H1 (cell line): ENCODE data around the gene TSPAN1. TPM values are rescaled to one million over a fixed set of nuclear protein-coding genes. Genes with fewer than 3 reads are reported as not detected.

Experiments
- CTCF ChIA-PET: fragments of 300-600 bp; sonication (Branson Sonifier 250); formaldehyde crosslinking; loops from one replicate; lab custom pipeline; 2021; ENCODE audit not compliant: partially characterized antibody; lab: Charles Lee
- POLR2A ChIA-PET: fragments of 300-600 bp; sonication (Branson Sonifier 250); formaldehyde crosslinking; loops from one replicate; lab custom pipeline; 2021; ENCODE audit warnings: inconsistent platforms; ENCODE audit not compliant: partially characterized antibody; lab: Charles Lee
- DNase-seq, 2 experiments: peaks; one replicate each; pipeline versions ENCODE4 v3.0.0 to v3.0.0-alpha.2; 2010 to 2022; ENCODE audit warnings: low spot score in 2 of 2, low read depth in 1 of 2, mixed read lengths in 1 of 2
- FAIRE-seq: peaks from 2 replicates; lab custom pipeline; 2011; peaks lifted over from hg19 to GRCh38; lab: Jason Lieb, UNC
- H2AFZ ChIP-seq: 2 replicates; pipeline ENCODE4 v1.8.1; 2012; ENCODE audit warnings: low read length, inconsistent platforms
- H2AK5ac ChIP-seq: 2 replicates; pipeline ENCODE4 v1.6.1; 2013; ENCODE audit warnings: low read depth, low read length
- H2BK120ac ChIP-seq: replicated peaks from 2 replicates; pipeline ENCODE3; 2013; ENCODE audit warnings: low read depth, low read length, inconsistent platforms
- H2BK12ac ChIP-seq: 2 replicates; pipeline ENCODE4 v1.6.1; 2013; ENCODE audit warnings: low read depth, low read length
- H2BK15ac ChIP-seq: 2 replicates; pipeline ENCODE4 v1.6.1; 2013; ENCODE audit warnings: low read length
- H2BK20ac ChIP-seq: 2 replicates; pipeline ENCODE4 v1.6.1; 2013; ENCODE audit warnings: low read length
- H2BK5ac ChIP-seq: 2 replicates; pipeline ENCODE4 v1.6.1; 2013; ENCODE audit warnings: low read depth, low read length
- H3K14ac ChIP-seq: 2 replicates; pipeline ENCODE4 v1.6.1; 2013; ENCODE audit warnings: inconsistent platforms; ENCODE audit not compliant: insufficient read length
- H3K18ac ChIP-seq: 2 replicates; pipeline ENCODE4 v1.6.1; 2013; ENCODE audit warnings: low read length; ENCODE audit errors: extremely low read depth
- H3K23ac ChIP-seq: 2 replicates; pipeline ENCODE4 v1.6.1; 2013; ENCODE audit warnings: inconsistent platforms; ENCODE audit not compliant: insufficient read length
- H3K23me2 ChIP-seq: 2 replicates; pipeline ENCODE4 v1.6.1; 2013; ENCODE audit warnings: low read depth, low read length
- H3K27ac ChIP-seq: 2 replicates; pipeline ENCODE4 v1.6.1; 2011; ENCODE audit warnings: low read depth, low read length, inconsistent platforms
- H3K27me3 ChIP-seq, 4 experiments: replicated peaks in 1 of 4; 1 replicate in 1 of 4; 2 replicates in 3 of 4; pipeline versions ENCODE4 v1.6.1 to v1.8.1; 2011 to 2013; ENCODE audit warnings: low read length in 3 of 4, mild to moderate bottlenecking in 3 of 4, inconsistent platforms in 2 of 4, mixed read lengths in 2 of 4, moderate library complexity in 1 of 4; ENCODE audit not compliant: control insufficient read depth in 3 of 4, insufficient read depth in 3 of 4; ENCODE audit errors: extremely low read depth in 1 of 4
- H3K36me3 ChIP-seq, 4 experiments: 2 replicates each; pipeline versions ENCODE4 v1.6.1 to v1.8.1; 2011 to 2013; ENCODE audit warnings: mild to moderate bottlenecking in 4 of 4, low read length in 3 of 4, moderate library complexity in 2 of 4, control low read depth in 1 of 4, inconsistent platforms in 1 of 4; ENCODE audit not compliant: insufficient read depth in 4 of 4, control insufficient read depth in 2 of 4
- H3K4ac ChIP-seq: replicated peaks from 2 replicates; pipeline ENCODE3; 2013; ENCODE audit warnings: low read length, low read depth, mixed read lengths, inconsistent platforms; ENCODE audit not compliant: insufficient read length
- H3K4me1 ChIP-seq, 4 experiments: replicated peaks in 1 of 4; 1 replicate in 1 of 4; 2 replicates in 3 of 4; pipeline versions ENCODE4 v1.6.1 to v1.8.1; 2011 to 2013; ENCODE audit warnings: low read length in 3 of 4, inconsistent platforms in 2 of 4, mixed read lengths in 1 of 4; ENCODE audit not compliant: insufficient read depth in 4 of 4, control insufficient read depth in 3 of 4
- H3K4me2 ChIP-seq, 2 experiments: 2 replicates each; pipeline versions ENCODE4 v1.6.1 to v1.8.1; 2011 to 2013; ENCODE audit warnings: low read depth in 2 of 2, low read length in 2 of 2, control low read depth in 1 of 2, inconsistent platforms in 1 of 2, mild to moderate bottlenecking in 1 of 2; ENCODE audit not compliant: insufficient read depth in 1 of 2
- H3K4me3 ChIP-seq, 4 experiments: fragments of 200-600, 300-600 bp in 1 of 4; sonication (generic), shearing (Covaris generic), sonication (Bioruptor Twin) in 1 of 4; 2 replicates each; pipeline versions ENCODE4 v1.5.1 to v1.8.1; 2011 to 2016; ENCODE audit warnings: low read length in 4 of 4, low read depth in 3 of 4, control low read depth in 2 of 4, inconsistent platforms in 2 of 4, mild to moderate bottlenecking in 2 of 4, mixed read lengths in 1 of 4, moderate library complexity in 1 of 4; ENCODE audit not compliant: insufficient read depth in 2 of 4; ENCODE audit errors: extremely low read depth in 1 of 4
- H3K56ac ChIP-seq: replicated peaks from 2 replicates; pipeline ENCODE3; 2013; ENCODE audit warnings: low read depth, mild to moderate bottlenecking, mixed read lengths, low read length, inconsistent platforms; ENCODE audit not compliant: insufficient read length
- H3K79me1 ChIP-seq: 2 replicates; pipeline ENCODE4 v1.6.1; 2013; ENCODE audit warnings: low read depth, low read length, control low read depth
- H3K79me2 ChIP-seq, 2 experiments: 2 replicates each; pipeline versions ENCODE4 v1.6.1 to v1.8.1; 2012 to 2013; ENCODE audit warnings: low read length in 2 of 2, mild to moderate bottlenecking in 2 of 2, inconsistent platforms in 1 of 2; ENCODE audit not compliant: insufficient read depth in 2 of 2, control insufficient read depth in 1 of 2
- H3K9ac ChIP-seq, 4 experiments: replicated peaks in 1 of 4; 1 replicate in 1 of 4; 2 replicates in 3 of 4; pipeline versions ENCODE4 v1.6.1 to v1.8.1; 2011 to 2013; ENCODE audit warnings: low read depth in 3 of 4, low read length in 3 of 4, control low read depth in 2 of 4, mild to moderate bottlenecking in 2 of 4, moderate library complexity in 2 of 4, inconsistent platforms in 1 of 4; ENCODE audit errors: extremely low read depth in 1 of 4
- H3K9me3 ChIP-seq, 2 experiments: 2 replicates each; pipeline versions ENCODE4 v1.6.1 to v1.8.1; 2012 to 2013; ENCODE audit warnings: mild to moderate bottlenecking in 2 of 2, moderate library complexity in 2 of 2, control low read depth in 1 of 2, inconsistent platforms in 1 of 2, low read depth in 1 of 2, low read length in 1 of 2, mixed read lengths in 1 of 2; ENCODE audit not compliant: insufficient read depth in 2 of 2
- H4K20me1 ChIP-seq, 2 experiments: replicated peaks in 1 of 2; 2 replicates each; pipeline versions ENCODE3 to v1.8.1; 2011 to 2013; ENCODE audit warnings: inconsistent platforms in 2 of 2, low read length in 2 of 2, mild to moderate bottlenecking in 1 of 2; ENCODE audit not compliant: insufficient read depth in 2 of 2, control insufficient read depth in 1 of 2
- H4K5ac ChIP-seq: 2 replicates; pipeline ENCODE4 v1.6.1; 2013; ENCODE audit warnings: low read length, low read depth, mixed read lengths, inconsistent platforms; ENCODE audit not compliant: insufficient read length
- H4K8ac ChIP-seq: 2 replicates; pipeline ENCODE4 v1.8.0; 2013; ENCODE audit warnings: mild to moderate bottlenecking, moderate library complexity, low read length, inconsistent platforms; ENCODE audit not compliant: insufficient read depth; ENCODE audit errors: extremely low read depth
- H4K91ac ChIP-seq: replicated peaks from 2 replicates; pipeline ENCODE3; 2013; ENCODE audit warnings: low read length, mixed read lengths, inconsistent platforms; ENCODE audit not compliant: insufficient read length
- BRCA1 ChIP-seq: IDR thresholded peaks from 2 replicates; pipeline ENCODE4 v1.6.1; 2012; ENCODE audit warnings: low read depth, low read length, improper control_type of control experiment
- CBX5 ChIP-seq: fragments of 300-800, 300-1000 bp; sonication (generic); IDR thresholded peaks from 2 replicates; pipeline ENCODE4 v1.7.1; 2016; ENCODE audit warnings: antibody characterized with exemption, low read length, low read depth
- CBX8 ChIP-seq: fragments of 300-800, 300-1000 bp; sonication (generic); IDR thresholded peaks from 2 replicates; pipeline ENCODE4 v1.7.1; 2016; ENCODE audit warnings: low read depth, low read length, borderline replicate concordance
- CHD2 ChIP-seq: IDR thresholded peaks from 2 replicates; pipeline ENCODE4 v1.6.1; 2012; ENCODE audit warnings: low read length, improper control_type of control experiment
- E2F6 ChIP-seq: IDR thresholded peaks from 2 replicates; pipeline ENCODE4 v1.6.1; 2012; ENCODE audit warnings: inconsistent platforms
- FOSL1 ChIP-seq: IDR thresholded peaks from 2 replicates; pipeline ENCODE4 v1.6.1; 2011; ENCODE audit warnings: mild to moderate bottlenecking, low read depth, low read length, moderate library complexity; ENCODE audit not compliant: insufficient read depth
- MAFK ChIP-seq: IDR thresholded peaks from 2 replicates; pipeline ENCODE4 v1.6.1; 2012; ENCODE audit warnings: low read depth, mild to moderate bottlenecking, improper control_type of control experiment, low read length
- POLR2A ChIP-seq, 2 experiments: IDR thresholded peaks; 1 replicate in 1 of 2; 2 replicates in 1 of 2; pipeline ENCODE4 v1.6.1; 2011; ENCODE audit warnings: low read depth in 2 of 2, low read length in 2 of 2, mild to moderate bottlenecking in 2 of 2; ENCODE audit errors: control extremely low read depth in 1 of 2
- RBBP5 ChIP-seq: IDR thresholded peaks from 2 replicates; pipeline ENCODE4 v1.7.1; 2012; ENCODE audit warnings: low read depth, mild to moderate bottlenecking, inconsistent platforms, low read length, moderate library complexity, borderline replicate concordance
- SIX5 ChIP-seq: IDR thresholded peaks from 2 replicates; pipeline ENCODE4 v1.6.1; 2011; ENCODE audit warnings: mild to moderate bottlenecking, low read depth, low read length
- SUZ12 ChIP-seq: fragments of 200-600 bp; sonication (generic); IDR thresholded peaks from 2 replicates; pipeline ENCODE4 v1.6.1; 2012; ENCODE audit warnings: mild to moderate bottlenecking, inconsistent platforms, low read length, moderate library complexity, mixed read lengths
- TAF1 ChIP-seq: IDR thresholded peaks from 2 replicates; pipeline ENCODE4 v1.6.1; 2011; ENCODE audit warnings: mild to moderate bottlenecking, low read depth, low read length
- TEAD4 ChIP-seq: IDR thresholded peaks from 2 replicates; pipeline ENCODE4 v1.6.1; 2012; ENCODE audit warnings: low read depth, low read length, inconsistent platforms, mixed read lengths
- USF2 ChIP-seq: IDR thresholded peaks from 2 replicates; pipeline ENCODE4 v1.6.1; 2011; ENCODE audit warnings: low read length, improper control_type of control experiment
- WGBS, 2 experiments: shearing (Covaris generic) in 1 of 2; methylation state at CpG; one replicate each; pipeline versions ENCODE4 v1.1.6 to v1.1.7; 2013 to 2015; ENCODE audit warnings: low lambda C conversion rate in 2 of 2, mixed read lengths in 2 of 2, inconsistent platforms in 1 of 2, low coverage in 1 of 2, missing lambda C conversion rate in 1 of 2; ENCODE audit not compliant: insufficient replicate concordance in 2 of 2, insufficient coverage in 1 of 2, insufficient read length in 1 of 2; ENCODE audit errors: extremely low coverage in 1 of 2, missing lambda C conversion rate in 1 of 2; 5-methylcytosine and 5-hydroxymethylcytosine counted together
- polyA plus RNA-seq, 7 experiments: library from polyadenylated mRNA; depleted of rRNA in 3 of 7; stranded (reverse) in 5 of 7; unstranded in 2 of 7; fragments of >200 nt in 5 of 7; fragments of 200-250 nt in 2 of 7; gene quantifications; 1 replicate in 5 of 7; 2 replicates in 1 of 7; 4 replicates in 1 of 7; pipeline versions ENCODE4 v1.2.1 to v1.2.3, GENCODE V29; 2011 to 2013; ENCODE audit warnings: missing spikeins in 2 of 7, mixed read lengths in 2 of 7
- total RNA-seq: library from RNA; stranded (reverse); fragmentation: NEBNext Ultra II Directional; extraction: Animal tissue kit (Norgen Biotek cat#: 25700); gene quantifications from 2 replicates; pipeline ENCODE4 v1.2.1, GENCODE V29; 2021

Gene TSPAN1
- total and polyA plus RNA-seq, 2 of the 8 experiments (the other 6 are each of a cell fraction or from before 2014, with no cell fraction given): 0.05 TPM; not detected in 1

- no peaks in the 10 kb centered on the region; the same call in 1 of the 2 replicates for H3K23me2 ChIP-seq
- H3K56ac ChIP-seq: no peak overlapping the region
- H3K4ac ChIP-seq: no peak overlapping the region
- no peak overlapping the region for H3K4me3 ChIP-seq
- H3K9ac ChIP-seq: no peak overlapping the region
- no peaks in the 10 kb centered on the region for H3K9me3 ChIP-seq
- no peak for FAIRE-seq
- no peaks in the 10 kb centered on the region; a peak in 1 of 4 replicates for H3K79me2 ChIP-seq
- H3K4me1 ChIP-seq: no peaks in the 10 kb centered on the region
- POLR2A ChIA-PET: no interaction called here
- H4K20me1 ChIP-seq: no peaks in the 10 kb centered on the region
- no peak overlapping the region for H2BK120ac ChIP-seq
- no peak overlapping the region for H4K91ac ChIP-seq
- H2BK5ac ChIP-seq: no peak overlapping the region
- H2BK20ac ChIP-seq: no peak overlapping the region
- CTCF ChIA-PET: interaction anchor here (1.2 to 4.5 kb wide), 3 partner anchors 11 to 13 kb away, joined by 5 to 21 read pairs (median 15); no protein-coding TSS in a partner anchor
- H2BK15ac ChIP-seq: no peak overlapping the region
- no peaks in the 10 kb centered on the region for H3K27me3 ChIP-seq
- no peak for DNase-seq
- H3K4me2 ChIP-seq: no peak overlapping the region
- H2AK5ac ChIP-seq: no peak overlapping the region
- no peak overlapping the region for H3K18ac ChIP-seq
- H3K27ac ChIP-seq: no peak overlapping the region
- 93% methylated on average over 3 of the region's 3 CpGs; no CpG with 5 or more reads in 1 of the 2 experiments for WGBS, 2 experiments
- H3K79me1 ChIP-seq: no peaks in the 10 kb centered on the region
- H3K23ac ChIP-seq: no peak overlapping the region
- H4K8ac ChIP-seq: no peak overlapping the region
- H3K14ac ChIP-seq: no peak overlapping the region
- H2AFZ ChIP-seq: no peak overlapping the region
- no peak overlapping the region for H2BK12ac ChIP-seq
- H3K36me3 ChIP-seq: no peaks in the 10 kb centered on the region; a peak in 1 of 8 replicates
- no peak overlapping the region for H4K5ac ChIP-seq
- TF ChIP-seq MAFK (no peak), SIX5 (no peak), CBX8 (no peak), FOSL1 (no peak), RBBP5 (no peak), BRCA1 (no peak), E2F6 (no peak), USF2 (no peak), TEAD4 (no peak), CHD2 (no peak), SUZ12 (no peak), CBX5 (no peak), POLR2A (IDR thresholded peaks at IDR 0.05; ENCODE audit: control extremely low read depth in 1 of 2, low read depth in 2 of 2, low read length in 2 of 2) (no peak), TAF1 (no peak)
These were observed 35.7 kb downstream of the TSPAN1 start for GRCh38 chr1:46210561-46210960.
